ENCODE results near the gene ARL10. TPM values are rescaled to one million over a fixed set of nuclear protein-coding genes. Genes with fewer than 3 reads are reported as not detected.

ARL10 gene
- total RNA-seq, 6 donors from 2014 or later, result 2.7 to 7.8 (median 4.1) TPM

DNA sequence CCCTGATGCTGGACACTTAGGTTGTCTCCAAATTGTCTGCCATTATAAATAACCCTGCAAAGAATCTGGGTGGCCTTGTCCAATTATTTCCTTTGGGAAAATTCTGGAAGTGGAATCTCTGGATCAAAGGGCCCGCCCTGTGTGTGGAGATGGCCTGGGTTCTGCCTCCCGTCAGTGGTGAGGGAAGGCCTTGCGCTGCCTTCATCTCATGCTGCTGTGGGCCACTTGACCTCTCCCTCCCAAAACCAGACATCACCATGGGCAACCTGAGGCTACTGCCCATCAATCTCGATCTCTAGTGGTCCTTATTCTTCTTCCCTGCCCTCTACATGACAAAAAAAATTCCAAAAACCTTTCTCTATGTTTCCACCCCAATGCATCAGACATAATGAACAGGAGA, 44.5 kb downstream of the ARL10 start:
- no peaks in the 10 kb centered on the region for H3K9me3 ChIP-seq
- no peak for TF ChIP-seq POLR2AphosphoS5 (IDR thresholded peaks at IDR 0.05)
- no peak for TF ChIP-seq POLR2A (IDR thresholded peaks at IDR 0.05)
- TF ChIP-seq, protein P1, sequence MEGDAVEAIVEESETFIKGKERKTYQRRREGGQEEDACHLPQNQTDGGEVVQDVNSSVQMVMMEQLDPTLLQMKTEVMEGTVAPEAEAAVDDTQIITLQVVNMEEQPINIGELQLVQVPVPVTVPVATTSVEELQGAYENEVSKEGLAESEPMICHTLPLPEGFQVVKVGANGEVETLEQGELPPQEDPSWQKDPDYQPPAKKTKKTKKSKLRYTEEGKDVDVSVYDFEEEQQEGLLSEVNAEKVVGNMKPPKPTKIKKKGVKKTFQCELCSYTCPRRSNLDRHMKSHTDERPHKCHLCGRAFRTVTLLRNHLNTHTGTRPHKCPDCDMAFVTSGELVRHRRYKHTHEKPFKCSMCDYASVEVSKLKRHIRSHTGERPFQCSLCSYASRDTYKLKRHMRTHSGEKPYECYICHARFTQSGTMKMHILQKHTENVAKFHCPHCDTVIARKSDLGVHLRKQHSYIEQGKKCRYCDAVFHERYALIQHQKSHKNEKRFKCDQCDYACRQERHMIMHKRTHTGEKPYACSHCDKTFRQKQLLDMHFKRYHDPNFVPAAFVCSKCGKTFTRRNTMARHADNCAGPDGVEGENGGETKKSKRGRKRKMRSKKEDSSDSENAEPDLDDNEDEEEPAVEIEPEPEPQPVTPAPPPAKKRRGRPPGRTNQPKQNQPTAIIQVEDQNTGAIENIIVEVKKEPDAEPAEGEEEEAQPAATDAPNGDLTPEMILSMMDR (IDR thresholded peaks at IDR 0.05), result no peak
- no peak for TF ChIP-seq EP300 (IDR thresholded peaks at IDR 0.05)
- H3K27ac ChIP-seq, result no peak overlapping the region
- H3K4me3 ChIP-seq, result no peak overlapping the region
- WGBS, 2 donors, result 93 to 98% methylated on average over 4 of the region's 4 CpGs
- peaks cover 23 to 37% (median 31%) of the 10 kb centered on the region in 4 donors for H3K4me1 ChIP-seq
- ATAC-seq (ENCODE audit: low FRiP score in 2 of 2) (no peak), DNase-seq (no peak)
- peaks cover 2 to 46% (median 36%) of the 10 kb centered on the region in 4 donors for H3K36me3 ChIP-seq
- no peaks in the 10 kb centered on the region for H3K27me3 ChIP-seq

DNA sequence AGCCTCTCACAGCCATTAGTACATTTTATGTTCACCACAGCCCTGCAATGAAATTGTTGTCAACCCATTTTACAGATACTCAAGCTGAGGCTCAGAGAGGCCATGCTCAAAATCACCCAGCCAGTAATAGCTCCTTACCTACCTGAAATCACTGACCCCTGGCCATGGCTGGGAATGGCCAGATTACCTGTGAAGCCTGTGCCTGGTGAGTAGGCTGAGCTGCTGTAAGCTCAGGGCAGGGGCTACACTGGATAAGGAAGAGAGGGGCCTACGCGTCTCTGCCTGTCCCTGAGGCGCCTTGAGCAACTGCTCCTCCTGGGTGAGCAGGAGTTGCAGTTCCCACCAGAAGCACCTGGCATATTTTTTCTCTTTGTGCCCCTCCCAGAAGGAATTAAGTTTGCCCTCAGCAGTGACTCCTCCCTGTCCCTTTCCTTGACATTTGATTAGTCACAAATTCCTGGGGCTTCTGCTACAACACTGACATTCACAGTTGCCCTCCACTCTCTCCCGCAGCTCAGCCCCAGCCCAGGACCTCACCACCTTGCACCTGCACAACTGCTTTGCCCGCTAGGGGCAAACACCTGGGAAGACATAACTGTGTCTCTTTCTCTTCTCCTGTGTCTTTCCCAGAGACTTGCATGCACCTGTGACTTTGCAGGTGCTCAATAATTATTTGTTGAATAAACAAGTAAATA, 45.3 kb downstream of the ARL10 start:
- ATAC-seq (ENCODE audit: low FRiP score in 2 of 2) (no peak), DNase-seq (no peak)
- no peak overlapping the region for H3K4me3 ChIP-seq
- no peak overlapping the region for H3K27ac ChIP-seq
- no peaks in the 10 kb centered on the region for H3K9me3 ChIP-seq
- TF ChIP-seq, protein P1 (IDR thresholded peaks at IDR 0.05), result no peak
- TF ChIP-seq POLR2AphosphoS5 (IDR thresholded peaks at IDR 0.05) (no peak), EP300 (IDR thresholded peaks at IDR 0.05) (no peak), POLR2A (IDR thresholded peaks at IDR 0.05) (no peak)
- H3K4me1 ChIP-seq, result peaks cover 31 to 46% (median 39%) of the 10 kb centered on the region in 4 donors
- 93 to 96% methylated on average over 3 to 5 of the region's 5 CpGs for WGBS, 2 donors
- H3K27me3 ChIP-seq, result no peaks in the 10 kb centered on the region
- H3K36me3 ChIP-seq, result peaks cover 2 to 43% (median 34%) of the 10 kb centered on the region in 4 donors

DNA sequence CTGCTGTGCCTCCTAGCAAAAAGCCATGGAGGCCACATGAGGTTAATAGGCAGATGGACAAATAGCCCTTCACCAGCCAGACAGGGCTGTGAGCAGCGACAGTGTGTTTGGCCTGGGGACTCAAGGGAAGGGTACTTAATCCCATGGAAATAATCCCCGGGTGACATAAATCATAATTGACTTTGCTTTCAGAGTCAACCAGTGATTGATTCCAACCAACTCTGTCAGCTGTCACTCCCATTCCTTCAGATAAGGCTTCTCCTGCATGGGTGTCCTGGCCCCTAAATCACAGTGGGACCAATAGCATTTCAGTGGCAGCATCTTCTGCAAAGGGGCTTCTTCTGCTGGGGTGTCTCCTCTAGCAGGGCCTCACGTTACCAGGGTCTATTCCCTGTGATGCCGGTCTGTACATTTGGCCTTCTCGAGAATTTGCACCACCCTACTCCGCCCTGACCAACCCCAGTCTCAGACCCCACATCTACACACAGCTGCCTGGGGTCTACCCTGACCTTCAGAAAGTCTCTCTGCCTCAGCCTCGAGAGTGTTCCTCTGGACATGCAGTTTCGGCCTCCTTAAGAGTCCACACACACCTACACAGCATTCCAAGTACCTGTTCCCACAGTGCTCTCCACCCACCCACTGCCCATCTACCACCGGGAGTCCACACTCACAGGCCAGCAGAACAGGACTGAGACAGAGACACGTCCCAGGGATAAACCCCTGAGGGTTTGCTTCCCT, 47.4 kb downstream of the ARL10 start:
- Histone ChIP-seq H3K4me1 (peaks cover 37 to 54% (median 48%) of the 10 kb centered on the region in 4 donors), H3K27me3 (no peaks in the 10 kb centered on the region), H3K27ac (peak overlapping the region; percentile 12 to 95 (median 40)), H3K4me3 (no peak overlapping the region), H3K9me3 (no peaks in the 10 kb centered on the region), H3K36me3 (peaks cover 0 to 23% (median 19%) of the 10 kb centered on the region in 4 donors)
- DNase-seq, result no peak
- WGBS, 2 donors, result 74 to 85% methylated on average over 10 of the region's 10 CpGs
- no peak for TF ChIP-seq POLR2AphosphoS5 (IDR thresholded peaks at IDR 0.05)
- TF ChIP-seq, protein P1 (IDR thresholded peaks at IDR 0.05), result no peak
- no peak for TF ChIP-seq POLR2A (IDR thresholded peaks at IDR 0.05)
- no peak for TF ChIP-seq EP300 (IDR thresholded peaks at IDR 0.05)
- no peak for ATAC-seq (ENCODE audit: low FRiP score in 2 of 2)

DNA sequence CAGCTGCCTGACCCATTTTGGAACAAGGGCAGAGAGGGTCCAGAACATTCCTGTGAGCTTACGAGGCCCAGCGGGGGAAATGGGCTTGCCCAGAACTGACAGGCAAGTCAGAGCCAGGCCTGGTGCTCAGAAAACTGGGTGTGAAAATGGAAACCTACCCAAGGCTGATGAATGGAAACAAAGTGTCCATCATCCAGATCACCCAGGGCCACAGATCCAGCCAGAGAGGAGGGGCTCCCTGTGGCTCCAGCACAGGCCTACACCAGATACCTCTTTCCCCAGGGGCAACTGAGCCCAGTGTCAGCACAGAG, 47.9 kb downstream of the ARL10 start:
- Histone ChIP-seq H3K36me3 (peaks cover 0 to 18% (median 14%) of the 10 kb centered on the region in 4 donors), H3K4me1 (peaks cover 37 to 54% (median 48%) of the 10 kb centered on the region in 4 donors), H3K9me3 (no peaks in the 10 kb centered on the region), H3K27ac (peak overlapping the region; percentile 12 to 95 (median 48)), H3K27me3 (no peaks in the 10 kb centered on the region), H3K4me3 (no peak overlapping the region)
- TF ChIP-seq POLR2AphosphoS5 (IDR thresholded peaks at IDR 0.05), result peak in 1 of 2 donors; percentile 23
- TF ChIP-seq, protein P1 (IDR thresholded peaks at IDR 0.05), result no peak
- no peak for TF ChIP-seq EP300 (IDR thresholded peaks at IDR 0.05)
- TF ChIP-seq POLR2A (IDR thresholded peaks at IDR 0.05), result no peak
- no peak for DNase-seq
- WGBS, 2 donors, result 88 to 89% methylated on average over 2 of the region's 2 CpGs
- no peak for ATAC-seq (ENCODE audit: low FRiP score in 2 of 2)
